HL-60 (cell line): ENCODE results near the gene ALKAL2.

Experiments
- DNase-seq, 2 experiments: peaks; one replicate each; pipeline ENCODE4 v3.0.0-alpha.2; 2010 to 2020; ENCODE audit warnings: low read depth in 1 of 2, low spot score in 1 of 2
- H3K27ac ChIP-seq: fragments of 250-450 bp; sonication (Bioruptor Pico); replicated peaks from 2 replicates; pipeline ENCODE4 v1.5.1; 2020; ENCODE audit warnings: mild to moderate bottlenecking, moderate library complexity
- H3K27me3 ChIP-seq: fragments of 250-450 bp; sonication (Bioruptor Pico); 2 replicates; pipeline ENCODE4 v1.5.1; 2021; ENCODE audit warnings: mild to moderate bottlenecking, moderate library complexity; ENCODE audit not compliant: insufficient read depth, poor library complexity, severe bottlenecking
- H3K4me3 ChIP-seq: replicated peaks from 2 replicates; pipeline ENCODE4 v1.5.1; 2011; ENCODE audit warnings: mild to moderate bottlenecking, control low read depth, low read length; ENCODE audit not compliant: insufficient read depth
- CTCF ChIP-seq: IDR thresholded peaks from one replicate; pipeline ENCODE4 v1.5.1; 2011; ENCODE audit warnings: low read length, control low read depth, inconsistent platforms; ENCODE audit not compliant: insufficient read depth
- GABPA ChIP-seq: IDR thresholded peaks from 2 replicates; pipeline ENCODE4 v1.6.1; 2012; ENCODE audit warnings: low read depth
- POLR2AphosphoS5 ChIP-seq: IDR thresholded peaks from 2 replicates; pipeline ENCODE4 v1.6.1; 2012; ENCODE audit warnings: low read depth
- REST ChIP-seq: IDR thresholded peaks from 2 replicates; pipeline ENCODE4 v1.6.1; 2012; ENCODE audit warnings: low read depth; ENCODE audit not compliant: insufficient replicate concordance
- SPI1 ChIP-seq: IDR thresholded peaks from 2 replicates; pipeline ENCODE4 v1.6.1; 2012; ENCODE audit warnings: low read depth, mild to moderate bottlenecking, borderline replicate concordance

ALKAL2 gene

GRCh38 chr2:328761-329160 lies 40.9 kb upstream of the ALKAL2 start:
- Histone ChIP-seq H3K27ac (no peak overlapping the region), H3K27me3 (no peaks in the 10 kb centered on the region), H3K4me3 (no peak overlapping the region)
- no peak for DNase-seq
- TF ChIP-seq GABPA = no peak
- no peak for TF ChIP-seq POLR2AphosphoS5

- Histone ChIP-seq H3K4me3 (no peak overlapping the region), H3K27me3 (no peaks in the 10 kb centered on the region), H3K27ac (no peak overlapping the region)
- DNase-seq = no peak
- TF ChIP-seq GABPA (no peak), CTCF (no peak), REST (no peak), SPI1 (no peak), POLR2AphosphoS5 (no peak)
These were observed 35.1 kb upstream of the ALKAL2 start for GRCh38 chr2:323035-323434.

GRCh38 chr2:322326-322725 lies 34.4 kb upstream of the ALKAL2 start:
- H3K27me3 ChIP-seq = no peaks in the 10 kb centered on the region
- no peak overlapping the region for H3K27ac ChIP-seq
- no peak overlapping the region for H3K4me3 ChIP-seq
- TF ChIP-seq GABPA = no peak
- no peak for DNase-seq

GRCh38 chr2:320561-320960 lies 32.7 kb upstream of the ALKAL2 start:
- no peak overlapping the region for H3K27ac ChIP-seq
- H3K4me3 ChIP-seq = no peak overlapping the region
- TF ChIP-seq SPI1 (no peak), GABPA (no peak), REST (no peak), POLR2AphosphoS5 (no peak), CTCF (no peak)
- no peaks in the 10 kb centered on the region for H3K27me3 ChIP-seq
- no peak for DNase-seq

- H3K27ac ChIP-seq = no peak overlapping the region
- H3K4me3 ChIP-seq = no peak overlapping the region
- no peak for TF ChIP-seq GABPA
- TF ChIP-seq REST = no peak
- TF ChIP-seq SPI1 = no peak
- TF ChIP-seq POLR2AphosphoS5 = no peak
- TF ChIP-seq CTCF = no peak
- DNase-seq = no peak
- H3K27me3 ChIP-seq = no peaks in the 10 kb centered on the region
These were observed 31.2 kb upstream of the ALKAL2 start for GRCh38 chr2:319059-319600.
